HFFc6 (cell line): Measurements from ENCODE around the gene RALA. TPM values are rescaled to one million over a fixed set of nuclear protein-coding genes. Genes with fewer than 3 reads are reported as not detected.

Source experiments
- DNase-seq: peaks from one replicate; pipeline ENCODE4 v3.0.0-alpha.2; 2018
- H3K27ac Mint-ChIP-seq: 2 replicates; pipeline ENCODE4 v1.8.0; 2020; ENCODE audit warnings: mild to moderate bottlenecking, mixed read lengths
- H3K27me3 Mint-ChIP-seq: 2 replicates; pipeline ENCODE4 v1.8.0; 2021; ENCODE audit warnings: mild to moderate bottlenecking, moderate library complexity, mixed read lengths; ENCODE audit not compliant: insufficient read depth
- H3K36me3 Mint-ChIP-seq: 2 replicates; pipeline ENCODE4 v1.8.0; 2021; ENCODE audit warnings: low read depth, mixed read lengths
- H3K4me1 Mint-ChIP-seq: 2 replicates; pipeline ENCODE4 v1.8.0; 2020; ENCODE audit warnings: low read depth, mixed read lengths
- H3K4me3 Mint-ChIP-seq: 2 replicates; pipeline ENCODE4 v1.8.0; 2020; ENCODE audit warnings: mild to moderate bottlenecking, moderate library complexity, mixed read lengths
- H3K9me3 Mint-ChIP-seq: 2 replicates; pipeline ENCODE4 v1.8.0; 2020; ENCODE audit warnings: mild to moderate bottlenecking, mixed read lengths
- total RNA-seq, 6 experiments: library from RNA; stranded (reverse); fragmentation: NEBNext Ultra II Directional; extraction: Animal tissue kit (Norgen Biotek cat#: 25700); gene quantifications; 2 replicates in 1 of 6; 3 replicates in 5 of 6; pipeline ENCODE4 v1.2.3, GENCODE V29; 2021
- TF ChIP-seq, protein P1 (sequence below): fragments of 200-600 bp; sonication (generic); IDR thresholded peaks from 2 replicates; pipeline ENCODE4 v1.5.0; 2021; ENCODE audit warnings: antibody characterized with exemption, mild to moderate bottlenecking

RALA gene
- total RNA-seq, 6 experiments from 2014 or later = 43.3 to 53.9 (median 45.7) TPM

GRCh38 chr7:39659356-39660013 lies 36.1 kb downstream of the RALA start:
- Mint-ChIP-seq H3K4me1 (peaks cover 69% of the 10 kb centered on the region), H3K4me3 (peak overlapping the region; percentile 85), H3K27me3 (no peaks in the 10 kb centered on the region; the same call in 1 of the 2 replicates), H3K27ac (peak overlapping the region; percentile 92), H3K9me3 (peaks cover 28% of the 10 kb centered on the region), H3K36me3 (peaks cover 52% of the 10 kb centered on the region)
- DNase-seq = peak; percentile 63
- TF ChIP-seq, protein P1, sequence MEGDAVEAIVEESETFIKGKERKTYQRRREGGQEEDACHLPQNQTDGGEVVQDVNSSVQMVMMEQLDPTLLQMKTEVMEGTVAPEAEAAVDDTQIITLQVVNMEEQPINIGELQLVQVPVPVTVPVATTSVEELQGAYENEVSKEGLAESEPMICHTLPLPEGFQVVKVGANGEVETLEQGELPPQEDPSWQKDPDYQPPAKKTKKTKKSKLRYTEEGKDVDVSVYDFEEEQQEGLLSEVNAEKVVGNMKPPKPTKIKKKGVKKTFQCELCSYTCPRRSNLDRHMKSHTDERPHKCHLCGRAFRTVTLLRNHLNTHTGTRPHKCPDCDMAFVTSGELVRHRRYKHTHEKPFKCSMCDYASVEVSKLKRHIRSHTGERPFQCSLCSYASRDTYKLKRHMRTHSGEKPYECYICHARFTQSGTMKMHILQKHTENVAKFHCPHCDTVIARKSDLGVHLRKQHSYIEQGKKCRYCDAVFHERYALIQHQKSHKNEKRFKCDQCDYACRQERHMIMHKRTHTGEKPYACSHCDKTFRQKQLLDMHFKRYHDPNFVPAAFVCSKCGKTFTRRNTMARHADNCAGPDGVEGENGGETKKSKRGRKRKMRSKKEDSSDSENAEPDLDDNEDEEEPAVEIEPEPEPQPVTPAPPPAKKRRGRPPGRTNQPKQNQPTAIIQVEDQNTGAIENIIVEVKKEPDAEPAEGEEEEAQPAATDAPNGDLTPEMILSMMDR = no peak

DNA sequence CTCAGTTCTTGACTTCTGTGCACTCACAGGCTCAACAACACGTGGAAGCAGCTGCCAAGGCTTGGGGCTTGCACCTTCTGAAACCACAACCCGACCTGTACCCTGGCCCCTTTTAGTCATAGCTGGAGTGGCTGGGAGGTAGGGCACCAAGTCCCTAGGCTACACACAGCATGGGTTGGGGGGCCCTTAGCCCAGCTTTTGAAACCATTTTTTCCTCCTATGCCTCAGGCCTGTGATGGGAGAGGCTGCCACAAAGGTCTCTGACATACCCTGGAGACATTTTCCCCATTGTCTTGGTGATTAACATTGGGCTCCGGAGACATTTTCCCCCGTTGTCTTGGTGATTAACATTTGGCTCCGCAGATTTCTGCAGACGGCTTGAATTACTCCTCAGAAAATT lies 38.6 kb downstream of the RALA start:
- peaks cover 74% of the 10 kb centered on the region for H3K4me1 Mint-ChIP-seq
- peaks cover 47% of the 10 kb centered on the region for H3K36me3 Mint-ChIP-seq
- no peak overlapping the region for H3K4me3 Mint-ChIP-seq
- no peak for DNase-seq
- peaks cover 20% of the 10 kb centered on the region for H3K9me3 Mint-ChIP-seq
- H3K27ac Mint-ChIP-seq = no peak overlapping the region
- no peaks in the 10 kb centered on the region; the same call in 1 of the 2 replicates for H3K27me3 Mint-ChIP-seq
- TF ChIP-seq, protein P1 = no peak

- no peak for DNase-seq
- TF ChIP-seq, protein P1 = no peak
- H3K4me1 Mint-ChIP-seq = peaks cover 74% of the 10 kb centered on the region
- H3K27ac Mint-ChIP-seq = 0 out of 2 replicates have a peak overlapping the region, but pooled peaks have one; percentile 2
- peaks cover 20% of the 10 kb centered on the region for H3K9me3 Mint-ChIP-seq
- H3K4me3 Mint-ChIP-seq = no peak overlapping the region
- no peaks in the 10 kb centered on the region; the same call in 1 of the 2 replicates for H3K27me3 Mint-ChIP-seq
- H3K36me3 Mint-ChIP-seq = peaks cover 49% of the 10 kb centered on the region
Observed at GRCh38 chr7:39663263-39663662, 39.9 kb downstream of the RALA start.

DNA sequence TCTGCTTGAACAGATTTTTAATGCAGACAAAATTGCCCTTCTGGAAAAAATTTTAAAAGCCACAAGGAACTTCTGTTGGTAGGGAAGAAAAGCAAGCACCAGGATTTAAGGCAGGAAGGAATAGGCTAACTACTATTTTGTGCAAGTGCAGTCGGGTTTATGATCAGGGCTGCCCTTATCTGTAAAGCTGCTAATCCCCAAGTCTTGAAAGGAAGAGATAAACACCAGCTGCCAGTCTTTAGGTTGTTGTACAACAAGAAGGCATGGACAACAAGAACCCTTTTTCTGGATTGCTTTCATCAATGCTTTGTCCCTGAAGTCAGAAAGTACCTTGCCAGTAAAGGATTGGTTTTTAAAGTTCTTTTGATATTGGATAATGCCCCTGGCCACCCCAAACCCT lies 40.7 kb downstream of the RALA start:
- H3K27ac Mint-ChIP-seq = no peak overlapping the region
- TF ChIP-seq, protein P1 = no peak
- peaks cover 72% of the 10 kb centered on the region for H3K4me1 Mint-ChIP-seq
- peaks cover 49% of the 10 kb centered on the region for H3K36me3 Mint-ChIP-seq
- no peak overlapping the region for H3K4me3 Mint-ChIP-seq
- DNase-seq = no peak
- no peaks in the 10 kb centered on the region; the same call in 1 of the 2 replicates for H3K27me3 Mint-ChIP-seq
- peaks cover 20% of the 10 kb centered on the region for H3K9me3 Mint-ChIP-seq

- TF ChIP-seq, protein P1 = no peak
- peaks cover 71% of the 10 kb centered on the region for H3K4me1 Mint-ChIP-seq
- no peak overlapping the region for H3K4me3 Mint-ChIP-seq
- H3K27me3 Mint-ChIP-seq = no peaks in the 10 kb centered on the region; the same call in 1 of the 2 replicates
- no peak for DNase-seq
- H3K9me3 Mint-ChIP-seq = peaks cover 20% of the 10 kb centered on the region
- H3K27ac Mint-ChIP-seq = no peak overlapping the region
- peaks cover 49% of the 10 kb centered on the region for H3K36me3 Mint-ChIP-seq
Observed at GRCh38 chr7:39664585-39664984, 41.2 kb downstream of the RALA start.
